GM19328 (cell line): ENCODE results near the gene UGT2A2.

Source experiments
- ATAC-seq: cut with Tn5 transposase; IDR thresholded peaks from one replicate; pipeline ENCODE4 v1.9.1; 2021; ENCODE audit warnings: mild to moderate bottlenecking, moderate library complexity; ENCODE audit not compliant: unreplicated experiment

Gene UGT2A2

DNA sequence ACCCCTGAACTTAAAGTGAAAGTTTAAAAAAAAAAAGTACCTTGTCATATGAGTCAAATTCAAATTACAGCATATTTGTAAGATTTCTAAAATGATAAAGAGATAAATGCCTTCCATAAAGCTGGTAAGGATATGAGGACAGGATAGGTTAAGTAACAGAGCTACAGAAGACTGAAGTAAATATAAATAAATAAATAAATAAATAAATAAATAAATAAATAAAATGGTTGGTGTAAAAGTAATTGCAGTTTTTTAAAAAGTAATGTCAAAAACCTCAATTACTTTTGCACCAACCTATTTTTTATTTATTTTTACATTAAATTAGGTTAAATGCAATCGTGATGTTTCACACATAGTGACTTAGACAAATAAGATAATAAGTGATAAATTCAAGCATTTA, 62.2 kb downstream of the UGT2A2 start:
- no peak for ATAC-seq

DNA sequence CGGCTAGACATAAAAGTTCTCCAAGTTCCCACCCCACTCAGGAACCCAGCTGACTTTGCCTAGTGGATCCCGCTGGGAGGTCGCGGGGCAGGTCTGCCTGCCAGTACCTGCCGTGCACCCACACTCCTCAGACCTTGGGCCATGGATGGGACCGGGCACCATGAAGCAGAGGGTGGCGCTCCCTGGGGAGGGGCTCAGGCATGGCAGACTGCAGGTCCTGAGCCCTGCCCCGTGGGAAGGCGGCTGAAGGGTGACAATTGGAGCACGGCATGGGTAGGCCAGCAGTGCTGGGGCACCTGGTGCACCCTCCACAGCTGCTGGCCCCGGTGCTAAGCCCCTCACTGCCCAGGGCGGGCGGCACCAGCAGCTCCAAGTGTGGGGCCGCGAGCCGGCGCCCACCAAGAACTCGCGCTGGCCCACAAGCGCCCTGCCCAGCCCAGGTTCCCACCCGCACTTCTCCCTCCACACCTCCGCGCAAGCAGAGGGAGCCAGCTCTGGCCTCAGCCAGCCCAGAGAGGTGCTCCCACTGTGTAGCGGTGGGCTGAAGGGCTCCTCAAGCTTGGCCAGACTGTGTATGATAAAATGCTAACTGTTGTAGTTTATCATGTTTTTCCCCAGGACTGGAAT, 63.1 kb downstream of the UGT2A2 start:
- ATAC-seq: no peak

GRCh38 chr4:69568787-69569186, 70.7 kb downstream of the UGT2A2 start:
- no peak for ATAC-seq

GRCh38 chr4:69563424-69563823, 76.0 kb downstream of the UGT2A2 start:
- ATAC-seq: no peak

DNA sequence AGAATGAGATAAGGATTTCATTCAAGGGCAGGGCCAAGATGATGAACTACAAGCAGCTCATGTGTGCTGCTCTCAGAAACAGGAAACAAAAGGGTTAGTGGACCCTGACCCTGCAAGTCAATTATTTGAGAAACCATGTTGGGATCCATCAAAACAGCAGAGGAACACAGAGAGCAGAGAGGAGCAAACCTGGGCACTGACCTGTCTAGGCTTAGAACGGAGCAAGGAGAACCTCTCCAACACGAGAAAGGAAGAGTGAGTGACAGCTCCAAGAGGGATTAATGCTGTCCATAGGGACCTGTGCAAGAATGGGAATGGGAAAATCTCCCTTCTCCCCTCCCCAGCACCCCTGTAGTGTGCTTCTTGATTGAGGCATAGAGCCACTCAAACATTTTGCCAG, 89.8 kb downstream of the UGT2A2 start:
- ATAC-seq: no peak

GRCh38 chr4:69546134-69546765, 93.2 kb downstream of the UGT2A2 start:
- ATAC-seq: no peak
